Sigmoid colon (tissue), 4 donors: ENCODE results near the gene EPHB1.

Experiments
- POLR2A ChIP-seq, 2 donors: fragments of 450-650 bp; IDR thresholded peaks; one replicate each; pipeline ENCODE4 v1.6.1; 2016; ENCODE audit warnings: antibody characterized with exemption in 2 of 2, mild to moderate bottlenecking in 2 of 2, moderate library complexity in 2 of 2
- POLR2AphosphoS5 ChIP-seq, 4 donors: sonication (generic); formaldehyde crosslinking; IDR thresholded peaks; one replicate each; pipeline ENCODE4 v1.6.1; 2017; ENCODE audit warnings: antibody characterized with exemption in 4 of 4
- TF ChIP-seq, protein P1 (sequence below), 4 experiments: fragments of 450-650 bp in 3 of 4; fragments of 200-600 bp in 1 of 4; IDR thresholded peaks; one replicate each; pipeline ENCODE4 v1.5.1; 2016 to 2019; ENCODE audit warnings: antibody characterized with exemption in 4 of 4, mild to moderate bottlenecking in 3 of 4, moderate library complexity in 2 of 4

DNA sequence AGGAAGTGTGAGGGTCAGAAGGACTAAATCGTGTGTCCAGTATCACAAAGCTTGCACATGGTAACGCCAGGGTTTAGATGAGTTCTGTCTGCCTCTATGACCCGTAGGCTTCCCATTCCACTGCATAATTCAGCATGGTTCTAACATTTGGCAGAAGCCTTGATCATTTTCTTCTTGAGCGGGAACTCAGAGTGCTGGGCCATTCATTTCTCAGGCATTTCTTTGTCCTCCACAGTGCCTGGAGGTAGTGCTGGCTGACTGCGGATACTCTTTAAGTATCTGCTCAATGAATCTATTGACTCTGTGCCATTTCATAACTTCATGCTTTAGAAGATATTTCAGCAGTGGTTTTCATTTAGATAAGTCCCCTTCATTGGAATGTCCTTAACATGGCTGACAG lies 370.2 kb downstream of the EPHB1 start:
- TF ChIP-seq, protein P1, sequence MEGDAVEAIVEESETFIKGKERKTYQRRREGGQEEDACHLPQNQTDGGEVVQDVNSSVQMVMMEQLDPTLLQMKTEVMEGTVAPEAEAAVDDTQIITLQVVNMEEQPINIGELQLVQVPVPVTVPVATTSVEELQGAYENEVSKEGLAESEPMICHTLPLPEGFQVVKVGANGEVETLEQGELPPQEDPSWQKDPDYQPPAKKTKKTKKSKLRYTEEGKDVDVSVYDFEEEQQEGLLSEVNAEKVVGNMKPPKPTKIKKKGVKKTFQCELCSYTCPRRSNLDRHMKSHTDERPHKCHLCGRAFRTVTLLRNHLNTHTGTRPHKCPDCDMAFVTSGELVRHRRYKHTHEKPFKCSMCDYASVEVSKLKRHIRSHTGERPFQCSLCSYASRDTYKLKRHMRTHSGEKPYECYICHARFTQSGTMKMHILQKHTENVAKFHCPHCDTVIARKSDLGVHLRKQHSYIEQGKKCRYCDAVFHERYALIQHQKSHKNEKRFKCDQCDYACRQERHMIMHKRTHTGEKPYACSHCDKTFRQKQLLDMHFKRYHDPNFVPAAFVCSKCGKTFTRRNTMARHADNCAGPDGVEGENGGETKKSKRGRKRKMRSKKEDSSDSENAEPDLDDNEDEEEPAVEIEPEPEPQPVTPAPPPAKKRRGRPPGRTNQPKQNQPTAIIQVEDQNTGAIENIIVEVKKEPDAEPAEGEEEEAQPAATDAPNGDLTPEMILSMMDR (IDR thresholded peaks at IDR 0.05): no peak
- TF ChIP-seq POLR2A (IDR thresholded peaks at IDR 0.05): no peak
- TF ChIP-seq POLR2AphosphoS5 (IDR thresholded peaks at IDR 0.05): no peak
